ENCODE data around the gene ZDHHC11. TPM values are rescaled to one million over a fixed set of nuclear protein-coding genes. Genes with fewer than 3 reads are reported as not detected.
"Not testable (repeated sequence)": the region's sequence is repeated elsewhere in the genome, so short reads cannot be mapped to it uniquely, and the experiment has no call there.

ZDHHC11 gene
- total and polyA plus RNA-seq, 2 experiments from 2014 or later, result 8.0 to 29.1 TPM

DNA sequence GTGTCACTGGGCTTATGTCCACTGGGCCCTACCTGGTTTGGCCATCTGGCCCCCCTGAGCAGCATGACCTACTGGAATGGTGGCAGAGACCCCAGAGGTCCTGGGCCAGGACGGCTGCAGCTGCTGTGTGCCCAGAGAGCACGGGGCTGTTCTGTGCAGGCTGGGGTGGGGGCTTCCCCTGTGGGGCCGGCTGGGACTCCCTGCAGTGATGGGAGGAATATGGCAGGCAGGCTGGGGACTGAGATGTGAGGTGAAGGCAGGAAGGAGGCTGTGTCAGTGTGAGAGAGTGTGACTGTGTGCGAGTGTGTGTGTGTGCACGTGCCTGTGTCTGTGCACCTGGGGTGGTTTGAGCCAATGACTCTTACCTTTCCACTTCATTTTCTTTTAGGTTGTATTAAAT, 37.2 kb downstream of the ZDHHC11 start:
- H3K36me3 Mint-ChIP-seq (ENCODE audit: low read depth), result peaks cover 22% of the 10 kb centered on the region; the same call in 2 of the 3 replicates
- H2AFZ ChIP-seq; H3F3A ChIP-seq (replicated peaks; ENCODE audit: low read depth); H3K4me1 ChIP-seq (ENCODE audit: insufficient read depth); H3K9me3 Mint-ChIP-seq; H3K79me2 ChIP-seq (replicated peaks; ENCODE audit: insufficient read depth); H3K27ac Mint-ChIP-seq; H3K36me3 ChIP-seq (ENCODE audit: insufficient read depth); H3K27me3 Mint-ChIP-seq (ENCODE audit: insufficient read depth, low read depth, poor library complexity); H3K4me3 ChIP-seq; H3K27me3 ChIP-seq (ENCODE audit: insufficient read depth); DNase-seq (ENCODE audit: low spot score); H3K9me2 ChIP-seq (ENCODE audit: insufficient read depth); ATAC-seq; H3K4me2 ChIP-seq; H3K4me3 Mint-ChIP-seq; H4K20me1 ChIP-seq (replicated peaks; ENCODE audit: insufficient read depth); H3K4me1 Mint-ChIP-seq; H3K27ac ChIP-seq (ENCODE audit: low read depth): not testable (repeated sequence)

DNA sequence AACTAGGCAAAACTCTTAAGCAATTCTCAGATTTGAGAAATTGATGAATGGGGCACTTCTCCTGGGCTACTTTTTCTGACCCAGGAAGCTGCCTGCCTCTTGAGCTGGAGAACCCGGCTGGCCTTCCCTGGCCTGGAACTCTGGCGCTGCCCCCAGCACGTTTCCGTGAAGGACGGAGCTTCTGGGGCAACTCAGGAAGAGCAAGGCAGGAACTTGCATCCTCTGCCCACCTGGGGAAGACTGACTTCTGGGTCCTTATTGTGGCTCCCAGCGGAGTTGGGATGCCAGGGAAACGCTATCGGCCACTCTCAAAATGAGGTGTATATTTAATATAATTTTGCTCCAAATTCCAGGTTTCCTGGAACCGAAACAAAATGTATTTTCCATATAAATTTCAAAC, 39.4 kb downstream of the ZDHHC11 start:
- H3K36me3 ChIP-seq (ENCODE audit: insufficient read depth); H3F3A ChIP-seq (replicated peaks; ENCODE audit: low read depth); H3K4me3 Mint-ChIP-seq; H3K4me1 Mint-ChIP-seq; H3K9me2 ChIP-seq (ENCODE audit: insufficient read depth); H3K27me3 Mint-ChIP-seq (ENCODE audit: insufficient read depth, low read depth, poor library complexity); H3K9me3 Mint-ChIP-seq; H3K27ac Mint-ChIP-seq; H3K4me3 ChIP-seq; H3K4me1 ChIP-seq (ENCODE audit: insufficient read depth); H3K27me3 ChIP-seq (ENCODE audit: insufficient read depth); H3K27ac ChIP-seq (ENCODE audit: low read depth); H4K20me1 ChIP-seq (replicated peaks; ENCODE audit: insufficient read depth); H2AFZ ChIP-seq; H3K4me2 ChIP-seq; H3K79me2 ChIP-seq (replicated peaks; ENCODE audit: insufficient read depth): not testable (repeated sequence)
- DNase-seq (ENCODE audit: low spot score), result peak; percentile 41
- H3K36me3 Mint-ChIP-seq (ENCODE audit: low read depth), result peaks cover 11% of the 10 kb centered on the region; the same call in 2 of the 3 replicates
- peak; percentile 95 for ATAC-seq

DNA sequence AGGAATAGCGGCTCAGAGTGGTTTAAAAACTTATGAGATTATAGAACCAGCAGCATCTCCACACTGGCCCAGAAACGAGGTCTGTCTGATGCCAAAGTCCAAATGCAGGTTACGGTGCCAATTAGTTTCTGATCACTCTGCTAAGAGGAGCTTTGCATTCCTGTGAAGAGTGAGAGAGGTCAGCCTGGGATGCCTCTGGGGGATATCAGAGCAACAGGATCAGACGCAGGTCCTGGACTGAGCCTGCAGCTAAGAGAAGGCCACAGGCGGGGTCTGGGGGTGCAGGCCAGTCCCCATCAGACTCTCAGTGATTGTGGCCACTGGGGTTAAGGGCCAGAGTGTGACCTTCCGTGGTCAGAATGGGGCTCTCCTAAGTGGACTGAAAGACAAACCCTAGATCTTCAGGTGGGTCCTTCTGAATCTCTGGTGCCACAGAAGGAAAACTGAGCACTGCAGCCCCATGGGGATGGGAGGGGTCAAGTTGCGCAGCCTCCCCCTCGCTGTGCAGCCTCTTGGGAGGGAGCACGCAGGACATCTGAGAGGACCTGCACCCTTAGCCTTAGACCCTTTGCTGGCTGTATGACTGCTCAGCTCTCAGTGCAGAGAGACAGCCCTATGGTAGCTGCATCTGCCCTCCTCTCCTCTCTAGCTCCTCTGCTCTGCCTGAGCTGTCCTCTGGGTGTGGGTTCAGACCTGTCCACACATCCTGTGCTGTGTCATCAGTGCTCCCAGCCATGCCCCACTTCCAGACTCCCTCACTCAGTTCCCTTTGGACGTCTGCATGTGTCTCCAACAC, 42.9 kb downstream of the ZDHHC11 start:
- H3K27ac Mint-ChIP-seq; H4K20me1 ChIP-seq (replicated peaks; ENCODE audit: insufficient read depth); H3K4me3 ChIP-seq; H3K27ac ChIP-seq (ENCODE audit: low read depth); H3K36me3 ChIP-seq (ENCODE audit: insufficient read depth); H3K27me3 Mint-ChIP-seq (ENCODE audit: insufficient read depth, low read depth, poor library complexity); H3K4me3 Mint-ChIP-seq; H3K79me2 ChIP-seq (replicated peaks; ENCODE audit: insufficient read depth); H3F3A ChIP-seq (replicated peaks; ENCODE audit: low read depth); H3K36me3 Mint-ChIP-seq (ENCODE audit: low read depth); H3K27me3 ChIP-seq (ENCODE audit: insufficient read depth); H3K4me1 ChIP-seq (ENCODE audit: insufficient read depth); H3K4me2 ChIP-seq; H3K4me1 Mint-ChIP-seq; H3K9me3 Mint-ChIP-seq; H2AFZ ChIP-seq; DNase-seq (ENCODE audit: low spot score); H3K9me2 ChIP-seq (ENCODE audit: insufficient read depth): not testable (repeated sequence)
- 0 out of 3 replicates have a peak, but pooled peaks have one; percentile 17 for ATAC-seq

DNA sequence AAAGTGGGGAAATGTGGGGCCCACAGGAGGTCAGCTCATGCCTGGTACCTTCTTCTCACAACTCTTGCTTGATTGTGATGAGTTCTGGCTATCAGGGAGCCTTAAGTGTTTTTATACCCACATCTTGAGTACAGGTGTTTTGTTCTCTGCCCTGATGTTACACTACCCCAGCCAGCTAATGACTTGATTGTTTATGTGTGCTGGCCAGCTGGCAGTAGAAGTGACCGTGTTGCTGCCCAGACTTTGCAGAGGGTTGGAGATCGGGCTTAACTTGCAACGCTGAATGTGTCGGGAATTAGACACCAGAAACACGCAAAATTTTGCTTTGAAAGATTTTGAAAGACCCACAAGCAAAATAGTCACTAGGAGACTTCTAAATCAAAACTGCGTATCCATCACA, 49.3 kb downstream of the ZDHHC11 start:
- no peak overlapping the region for H3K27ac Mint-ChIP-seq
- TF ChIP-seq JUNB (IDR thresholded peaks at IDR 0.05; ENCODE audit: unreplicated experiment) (no peak), STAT1 (IDR thresholded peaks at IDR 0.05; ENCODE audit: unreplicated experiment) (no peak), ZNF114 (CRISPR knock-in tag; IDR thresholded peaks at IDR 0.05) (no peak), EZH2 (IDR thresholded peaks at IDR 0.05; ENCODE audit: low read depth, unreplicated experiment) (no peak), NANOG (IDR thresholded peaks at IDR 0.05; ENCODE audit: borderline replicate concordance) (no peak), ZNF331 (CRISPR knock-in tag; IDR thresholded peaks at IDR 0.05; ENCODE audit: low read depth) (no peak), EZH2phosphoT487 (IDR thresholded peaks at IDR 0.05; ENCODE audit: unreplicated experiment) (no peak), POLR2AphosphoS5 (IDR thresholded peaks at IDR 0.05; ENCODE audit: low read depth) (no peak), CREB1 (CRISPR knock-in tag; IDR thresholded peaks at IDR 0.05; ENCODE audit: low read depth) (no peak)
- TF ChIP-seq, protein P1, sequence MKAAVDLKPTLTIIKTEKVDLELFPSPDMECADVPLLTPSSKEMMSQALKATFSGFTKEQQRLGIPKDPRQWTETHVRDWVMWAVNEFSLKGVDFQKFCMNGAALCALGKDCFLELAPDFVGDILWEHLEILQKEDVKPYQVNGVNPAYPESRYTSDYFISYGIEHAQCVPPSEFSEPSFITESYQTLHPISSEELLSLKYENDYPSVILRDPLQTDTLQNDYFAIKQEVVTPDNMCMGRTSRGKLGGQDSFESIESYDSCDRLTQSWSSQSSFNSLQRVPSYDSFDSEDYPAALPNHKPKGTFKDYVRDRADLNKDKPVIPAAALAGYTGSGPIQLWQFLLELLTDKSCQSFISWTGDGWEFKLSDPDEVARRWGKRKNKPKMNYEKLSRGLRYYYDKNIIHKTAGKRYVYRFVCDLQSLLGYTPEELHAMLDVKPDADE (IDR thresholded peaks at IDR 0.05), result no peak
- TF ChIP-seq, protein P2, sequence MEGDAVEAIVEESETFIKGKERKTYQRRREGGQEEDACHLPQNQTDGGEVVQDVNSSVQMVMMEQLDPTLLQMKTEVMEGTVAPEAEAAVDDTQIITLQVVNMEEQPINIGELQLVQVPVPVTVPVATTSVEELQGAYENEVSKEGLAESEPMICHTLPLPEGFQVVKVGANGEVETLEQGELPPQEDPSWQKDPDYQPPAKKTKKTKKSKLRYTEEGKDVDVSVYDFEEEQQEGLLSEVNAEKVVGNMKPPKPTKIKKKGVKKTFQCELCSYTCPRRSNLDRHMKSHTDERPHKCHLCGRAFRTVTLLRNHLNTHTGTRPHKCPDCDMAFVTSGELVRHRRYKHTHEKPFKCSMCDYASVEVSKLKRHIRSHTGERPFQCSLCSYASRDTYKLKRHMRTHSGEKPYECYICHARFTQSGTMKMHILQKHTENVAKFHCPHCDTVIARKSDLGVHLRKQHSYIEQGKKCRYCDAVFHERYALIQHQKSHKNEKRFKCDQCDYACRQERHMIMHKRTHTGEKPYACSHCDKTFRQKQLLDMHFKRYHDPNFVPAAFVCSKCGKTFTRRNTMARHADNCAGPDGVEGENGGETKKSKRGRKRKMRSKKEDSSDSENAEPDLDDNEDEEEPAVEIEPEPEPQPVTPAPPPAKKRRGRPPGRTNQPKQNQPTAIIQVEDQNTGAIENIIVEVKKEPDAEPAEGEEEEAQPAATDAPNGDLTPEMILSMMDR (conservative IDR thresholded peaks at IDR 0.05; ENCODE audit: low read depth in 2 of 2), result no peak

More for the DNA sequence above, 49.3 kb downstream of the ZDHHC11 start:
- Histone ChIP-seq H3K27ac (ENCODE audit: low read depth) (no peak overlapping the region), H3F3A (replicated peaks; ENCODE audit: low read depth) (no peaks in the 10 kb centered on the region), H3K4me3 (no peak overlapping the region), H3K79me2 (replicated peaks; ENCODE audit: insufficient read depth) (no peaks in the 10 kb centered on the region), H3K4me2 (no peak overlapping the region), H3K4me1 (ENCODE audit: insufficient read depth) (no peaks in the 10 kb centered on the region), H4K20me1 (replicated peaks; ENCODE audit: insufficient read depth) (no peaks in the 10 kb centered on the region), H3K36me3 (ENCODE audit: insufficient read depth) (no peaks in the 10 kb centered on the region), H2AFZ (no peak overlapping the region), H3K27me3 (ENCODE audit: insufficient read depth) (no peaks in the 10 kb centered on the region), H3K9me2 (ENCODE audit: insufficient read depth) (no peaks in the 10 kb centered on the region)
- H3K9me3 Mint-ChIP-seq, result no peaks in the 10 kb centered on the region; the same call in 2 of the 3 replicates
- no peak overlapping the region for H3K4me3 Mint-ChIP-seq
- peaks cover 15% of the 10 kb centered on the region for H3K36me3 Mint-ChIP-seq (ENCODE audit: low read depth)
- no peak for ATAC-seq
- no peak for DNase-seq (ENCODE audit: low spot score)
- no peaks in the 10 kb centered on the region for H3K27me3 Mint-ChIP-seq (ENCODE audit: insufficient read depth, low read depth, poor library complexity)
- H3K4me1 Mint-ChIP-seq, result peaks cover 6% of the 10 kb centered on the region; the same call in 2 of the 3 replicates
